Mucosa of stomach (tissue), 1 donor: Measurements from ENCODE around the gene TMEM178B.

Experiments used
- H3K27me3 ChIP-seq: one replicate; pipeline ENCODE4 v1.7.0; 2013; ENCODE audit warnings: mild to moderate bottlenecking, low read length; ENCODE audit not compliant: control insufficient read depth, insufficient read depth
- H3K36me3 ChIP-seq: one replicate; pipeline ENCODE4 v1.7.0; 2013; ENCODE audit warnings: low read length; ENCODE audit not compliant: control insufficient read depth, insufficient read depth
- H3K4me1 ChIP-seq: one replicate; pipeline ENCODE4 v1.7.0; 2013; ENCODE audit warnings: mild to moderate bottlenecking, low read length; ENCODE audit not compliant: control insufficient read depth, insufficient read depth
- H3K4me3 ChIP-seq: one replicate; pipeline ENCODE4 v1.7.0; 2013; ENCODE audit warnings: low read length
- H3K9ac ChIP-seq: one replicate; pipeline ENCODE4 v1.7.0; 2013; ENCODE audit warnings: mild to moderate bottlenecking, low read length, moderate library complexity
- H3K9me3 ChIP-seq: one replicate; pipeline ENCODE4 v1.7.0; 2013; ENCODE audit warnings: mild to moderate bottlenecking, low read length, moderate library complexity; ENCODE audit not compliant: control insufficient read depth
- donor health status: Pancreatic carcinoma.

Gene TMEM178B

DNA sequence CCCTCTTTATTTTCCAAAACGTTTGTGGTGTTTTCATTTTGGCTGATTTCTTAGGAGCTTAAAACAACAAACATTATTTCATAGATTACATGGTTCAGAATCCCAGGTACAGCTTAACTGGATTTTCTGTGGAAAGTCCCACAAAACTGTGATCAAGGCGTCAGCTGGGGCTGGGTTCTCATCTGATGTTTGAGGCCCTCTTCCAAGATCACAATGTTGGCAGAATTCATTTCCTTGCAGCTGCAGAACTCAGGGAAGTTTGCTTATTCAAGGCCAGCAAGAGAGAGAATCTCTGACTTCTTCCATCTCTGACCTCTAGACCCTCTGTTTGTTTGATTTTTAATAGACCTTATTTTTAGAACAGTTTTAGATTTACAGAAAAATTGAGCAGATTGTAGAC, 368.9 kb downstream of the TMEM178B start:
- Histone ChIP-seq H3K4me3 (no peak overlapping the region), H3K9me3 (no peaks in the 10 kb centered on the region), H3K4me1 (no peaks in the 10 kb centered on the region), H3K9ac (no peak overlapping the region), H3K36me3 (no peaks in the 10 kb centered on the region), H3K27me3 (no peaks in the 10 kb centered on the region)

GRCh38 chr7:141444961-141445360, 371.1 kb downstream of the TMEM178B start:
- H3K36me3 ChIP-seq, result no peaks in the 10 kb centered on the region
- no peaks in the 10 kb centered on the region for H3K4me1 ChIP-seq
- H3K4me3 ChIP-seq, result no peak overlapping the region
- no peak overlapping the region for H3K9ac ChIP-seq
- H3K9me3 ChIP-seq, result no peaks in the 10 kb centered on the region
- no peaks in the 10 kb centered on the region for H3K27me3 ChIP-seq

DNA sequence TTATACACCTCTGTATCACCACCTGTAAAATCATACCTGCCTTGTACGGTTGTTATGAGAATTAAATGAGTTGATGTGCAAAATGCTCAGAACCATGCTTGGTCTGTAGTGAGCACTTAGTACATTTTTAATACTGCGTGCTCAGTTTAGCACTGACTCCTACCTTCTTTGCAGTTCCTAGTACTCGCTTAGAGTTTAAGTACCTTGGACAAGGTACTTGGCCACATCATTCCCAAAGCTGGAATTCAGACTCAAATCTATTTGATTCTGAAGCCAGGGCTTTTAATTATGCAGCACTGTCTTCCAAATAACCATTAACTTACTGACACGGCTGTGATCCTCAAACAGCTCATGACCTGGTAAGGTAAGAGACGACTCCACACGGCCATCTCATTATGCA, 377.4 kb downstream of the TMEM178B start:
- H3K9ac ChIP-seq, result no peak overlapping the region
- no peaks in the 10 kb centered on the region for H3K4me1 ChIP-seq
- no peaks in the 10 kb centered on the region for H3K36me3 ChIP-seq
- no peaks in the 10 kb centered on the region for H3K27me3 ChIP-seq
- no peaks in the 10 kb centered on the region for H3K9me3 ChIP-seq
- H3K4me3 ChIP-seq, result no peak overlapping the region

DNA sequence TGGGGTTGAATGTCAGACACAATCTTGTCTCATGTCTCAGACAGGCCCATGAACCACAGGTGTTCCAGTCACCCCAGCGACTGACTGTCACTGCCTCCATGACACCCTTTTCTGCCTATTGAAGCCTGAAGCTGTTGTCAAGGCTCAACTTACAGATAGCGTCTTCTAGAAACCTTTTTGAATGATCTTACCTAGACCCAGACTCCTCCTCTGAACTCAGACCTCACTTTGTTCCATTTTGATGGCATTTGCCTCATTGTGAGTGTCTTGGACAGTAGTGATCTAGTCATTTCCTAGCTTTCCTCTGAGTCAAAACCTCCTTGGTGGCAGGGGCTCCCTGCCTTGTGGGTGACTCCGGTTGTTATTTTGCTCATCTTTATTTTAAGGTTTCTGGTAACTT, 379.0 kb downstream of the TMEM178B start:
- H3K4me1 ChIP-seq, result no peaks in the 10 kb centered on the region
- H3K27me3 ChIP-seq, result no peaks in the 10 kb centered on the region
- H3K4me3 ChIP-seq, result no peak overlapping the region
- no peaks in the 10 kb centered on the region for H3K36me3 ChIP-seq
- no peaks in the 10 kb centered on the region for H3K9me3 ChIP-seq
- H3K9ac ChIP-seq, result no peak overlapping the region

- Histone ChIP-seq H3K4me1 (no peaks in the 10 kb centered on the region), H3K4me3 (no peak overlapping the region), H3K36me3 (no peaks in the 10 kb centered on the region), H3K27me3 (no peaks in the 10 kb centered on the region), H3K9me3 (no peaks in the 10 kb centered on the region), H3K9ac (no peak overlapping the region)
These were observed 380.5 kb downstream of the TMEM178B start for GRCh38 chr7:141454338-141454737.

DNA sequence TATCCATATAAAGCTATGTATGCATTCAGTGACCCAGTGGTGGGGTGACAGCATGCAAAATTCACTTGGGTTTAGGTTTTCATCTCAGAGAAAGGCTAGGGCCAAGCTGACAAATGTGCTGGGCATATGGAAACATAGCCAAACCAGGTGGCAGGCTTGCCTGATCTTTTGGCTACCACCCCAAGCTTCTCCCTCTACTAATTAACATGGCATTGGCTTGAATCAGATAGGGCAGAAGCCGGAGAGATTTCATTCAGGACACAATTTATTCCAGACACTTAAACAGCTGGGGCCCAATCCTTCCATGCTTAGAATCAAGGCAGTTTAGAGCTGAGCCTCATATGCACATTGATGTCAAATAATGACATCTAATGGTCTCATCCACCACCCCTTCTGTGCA, 381.9 kb downstream of the TMEM178B start:
- H3K36me3 ChIP-seq, result no peaks in the 10 kb centered on the region
- H3K9ac ChIP-seq, result no peak overlapping the region
- H3K9me3 ChIP-seq, result no peaks in the 10 kb centered on the region

DNA sequence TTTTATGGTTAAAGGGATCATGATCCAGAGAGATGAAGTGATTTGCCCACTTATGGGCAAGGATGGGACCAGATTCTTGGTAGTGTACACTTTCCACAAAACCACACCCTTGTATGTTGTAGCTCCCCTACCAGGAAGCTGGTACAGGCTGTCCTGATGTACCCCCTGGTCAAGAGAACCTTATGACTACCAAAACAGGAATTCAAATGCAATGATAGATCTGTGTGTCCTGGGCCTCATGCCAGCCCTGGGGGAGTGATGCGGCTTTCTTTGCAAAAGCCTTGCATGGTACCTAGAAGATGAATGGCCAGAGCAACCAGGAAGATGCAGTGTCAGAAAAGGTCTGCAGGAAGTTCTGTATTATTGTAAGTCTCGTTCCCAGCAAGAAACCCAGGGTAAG, 382.4 kb downstream of the TMEM178B start:
- Histone ChIP-seq H3K4me3 (no peak overlapping the region), H3K9ac (no peak overlapping the region), H3K4me1 (no peaks in the 10 kb centered on the region), H3K36me3 (no peaks in the 10 kb centered on the region), H3K27me3 (no peaks in the 10 kb centered on the region), H3K9me3 (no peaks in the 10 kb centered on the region)

More for the DNA sequence above, 381.9 kb downstream of the TMEM178B start:
- no peak overlapping the region for H3K4me3 ChIP-seq
- no peaks in the 10 kb centered on the region for H3K4me1 ChIP-seq
- no peaks in the 10 kb centered on the region for H3K27me3 ChIP-seq

GRCh38 chr7:141456711-141457110, 382.8 kb downstream of the TMEM178B start:
- no peak overlapping the region for H3K4me3 ChIP-seq
- H3K9me3 ChIP-seq, result no peaks in the 10 kb centered on the region
- no peaks in the 10 kb centered on the region for H3K36me3 ChIP-seq
- no peaks in the 10 kb centered on the region for H3K4me1 ChIP-seq
- H3K9ac ChIP-seq, result no peak overlapping the region
- no peaks in the 10 kb centered on the region for H3K27me3 ChIP-seq

GRCh38 chr7:141460781-141461715, 387.2 kb downstream of the TMEM178B start:
- H3K9ac ChIP-seq, result no peak overlapping the region
- H3K4me1 ChIP-seq, result no peaks in the 10 kb centered on the region
- no peaks in the 10 kb centered on the region for H3K9me3 ChIP-seq
- H3K27me3 ChIP-seq, result no peaks in the 10 kb centered on the region
- no peaks in the 10 kb centered on the region for H3K36me3 ChIP-seq
- H3K4me3 ChIP-seq, result no peak overlapping the region

DNA sequence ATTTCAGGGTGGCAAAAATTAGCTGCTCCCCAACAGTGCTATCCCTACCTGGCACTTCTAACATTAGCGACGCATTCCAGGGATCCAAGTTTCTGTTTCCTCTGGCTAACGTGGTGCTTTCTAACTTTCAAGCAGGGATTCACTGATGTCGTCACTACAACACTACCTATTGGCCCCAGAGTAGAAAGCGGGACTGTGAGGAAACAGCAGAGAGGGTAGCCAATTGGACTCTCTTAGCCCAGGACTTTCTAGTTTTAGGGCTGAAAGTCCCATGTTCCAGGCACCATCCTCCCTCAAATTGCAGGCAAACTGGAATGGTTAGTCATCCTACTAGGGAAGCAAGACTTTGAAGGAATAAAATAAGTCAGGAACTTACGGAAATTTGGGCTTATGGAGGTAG, 388.1 kb downstream of the TMEM178B start:
- no peak overlapping the region for H3K9ac ChIP-seq

DNA sequence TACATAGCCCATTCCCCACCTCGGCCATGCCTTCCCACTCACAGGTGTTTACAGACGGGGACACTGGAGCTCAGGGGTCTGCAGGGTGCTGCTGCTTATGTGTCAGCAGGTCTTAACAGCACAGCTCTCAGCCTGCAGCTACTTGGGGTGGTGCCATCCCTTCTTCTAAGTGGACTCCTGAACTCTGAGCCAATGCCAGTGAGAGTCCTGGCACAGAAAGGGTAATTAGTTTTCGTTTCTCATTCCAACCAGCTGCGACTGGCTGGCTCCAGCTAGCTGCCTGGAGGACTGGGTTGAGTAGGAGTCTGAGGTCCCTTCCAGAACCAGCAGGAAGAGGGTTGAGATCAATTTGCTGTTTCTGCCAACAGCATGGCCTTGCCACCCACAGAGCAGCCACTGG, 389.1 kb downstream of the TMEM178B start:
- H3K4me1 ChIP-seq, result no peaks in the 10 kb centered on the region
- H3K9me3 ChIP-seq, result no peaks in the 10 kb centered on the region
- H3K27me3 ChIP-seq, result no peaks in the 10 kb centered on the region
- no peak overlapping the region for H3K4me3 ChIP-seq
- no peaks in the 10 kb centered on the region for H3K36me3 ChIP-seq
- H3K9ac ChIP-seq, result no peak overlapping the region

More for the DNA sequence above, 388.1 kb downstream of the TMEM178B start:
- H3K4me3 ChIP-seq, result no peak overlapping the region
- no peaks in the 10 kb centered on the region for H3K27me3 ChIP-seq
- H3K36me3 ChIP-seq, result no peaks in the 10 kb centered on the region
- no peaks in the 10 kb centered on the region for H3K4me1 ChIP-seq
- H3K9me3 ChIP-seq, result no peaks in the 10 kb centered on the region

DNA sequence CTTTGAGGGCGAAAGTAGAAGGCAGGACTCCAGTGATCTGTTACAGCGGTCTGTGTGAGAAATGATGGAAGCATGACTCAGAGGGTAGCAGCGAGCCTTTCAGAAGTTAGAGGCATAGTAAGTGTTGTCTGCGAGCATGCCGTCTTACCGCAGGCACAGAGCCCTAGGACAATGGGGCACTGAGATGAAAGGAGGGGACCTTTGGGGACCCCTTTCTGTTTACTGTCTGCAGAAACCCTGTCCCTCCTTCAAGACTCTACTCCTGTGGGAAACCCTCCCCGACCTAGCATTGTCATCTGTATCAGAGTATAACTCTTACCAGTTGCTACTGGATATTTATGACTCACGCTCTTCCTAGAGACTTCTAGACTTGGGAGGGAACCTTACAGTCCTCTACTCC, 390.1 kb downstream of the TMEM178B start:
- no peaks in the 10 kb centered on the region for H3K36me3 ChIP-seq
- H3K4me1 ChIP-seq, result no peaks in the 10 kb centered on the region
- no peaks in the 10 kb centered on the region for H3K9me3 ChIP-seq
- H3K4me3 ChIP-seq, result no peak overlapping the region
- H3K27me3 ChIP-seq, result no peaks in the 10 kb centered on the region
- no peak overlapping the region for H3K9ac ChIP-seq
